GM21619 (cell line): ENCODE results near the gene C2orf81.

ENCODE experiments used
- ATAC-seq: cut with Tn5 transposase; IDR thresholded peaks from one replicate; pipeline ENCODE4 v1.9.1; 2021; ENCODE audit not compliant: unreplicated experiment

C2orf81 gene

GRCh38 chr2:74391580-74392448, 29.6 kb downstream of the C2orf81 start:
- peak; percentile 64 for ATAC-seq

DNA sequence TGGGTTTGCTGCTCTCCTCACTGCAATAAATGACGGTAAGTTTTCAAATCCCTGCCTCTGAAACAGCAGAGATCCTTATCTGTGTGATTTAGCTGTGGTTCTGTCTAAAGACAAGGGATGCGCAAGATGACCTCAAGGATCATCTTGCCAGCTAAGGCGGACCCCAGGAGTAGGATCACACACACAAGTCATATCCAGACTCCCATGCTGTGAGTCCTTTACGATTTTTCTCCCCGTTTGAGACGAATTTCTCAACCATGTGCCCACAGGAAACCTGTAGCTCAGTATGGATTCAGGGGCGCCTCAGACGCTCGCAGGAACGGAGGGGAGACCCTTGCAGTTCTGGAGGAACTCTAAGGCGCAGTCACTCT, 30.2 kb downstream of the C2orf81 start:
- peak; percentile 30 for ATAC-seq

DNA sequence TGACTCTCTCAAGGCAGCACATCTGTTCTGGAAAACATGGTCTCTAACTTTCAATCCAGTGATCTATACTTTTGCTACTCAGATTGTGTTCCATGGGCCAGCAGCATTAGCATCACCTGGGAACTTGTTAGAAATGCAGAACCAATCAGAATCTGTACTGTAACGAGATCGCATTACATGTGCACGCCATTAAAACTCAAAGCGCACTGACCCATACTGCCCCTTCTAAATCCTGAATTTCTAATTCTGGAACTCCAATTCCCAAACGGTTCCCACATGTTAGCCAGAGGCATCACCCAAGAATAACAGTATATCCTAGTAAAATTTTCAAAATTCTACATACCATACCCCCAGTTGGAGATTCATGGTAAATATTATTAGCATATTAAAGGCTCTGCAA, 30.8 kb downstream of the C2orf81 start:
- ATAC-seq, result no peak

DNA sequence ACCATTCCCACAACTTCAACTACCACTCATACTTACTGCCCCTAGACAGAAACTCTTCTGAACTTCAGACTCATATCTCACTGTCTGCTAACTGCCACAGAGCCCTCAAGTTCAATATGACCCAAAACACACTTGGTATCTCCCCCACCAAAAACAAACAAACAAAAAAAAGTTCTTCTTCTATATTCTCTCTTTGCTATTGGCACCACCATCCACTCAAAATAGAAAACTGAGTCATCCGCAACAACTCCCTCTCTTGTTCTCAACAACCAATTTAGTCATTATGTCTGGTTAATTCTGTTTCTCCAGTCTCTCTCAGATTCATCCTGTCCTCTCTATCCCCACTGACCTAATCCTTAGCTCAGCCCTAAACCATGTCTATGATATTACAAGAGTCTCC, 34.1 kb downstream of the C2orf81 start:
- no peak for ATAC-seq

DNA sequence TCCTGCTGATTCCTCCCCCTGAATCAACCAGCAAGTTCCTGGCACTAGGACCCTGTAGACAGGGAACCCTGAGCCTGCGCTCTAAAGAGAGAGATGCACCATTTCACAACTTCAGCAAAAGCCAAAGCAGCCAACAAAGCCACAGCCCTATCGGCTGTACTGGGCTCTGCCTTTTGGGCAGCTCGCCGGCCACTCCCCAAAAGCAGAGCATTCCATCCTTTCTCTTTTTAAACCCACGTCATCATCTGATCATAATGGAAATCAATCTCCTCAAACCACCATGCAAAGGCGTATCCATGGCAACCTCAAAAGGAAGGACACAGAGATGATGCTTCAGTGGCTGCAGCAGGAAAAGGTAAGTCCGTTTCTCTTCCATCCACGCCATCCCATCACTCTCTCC, 36.0 kb downstream of the C2orf81 start:
- ATAC-seq, result no peak

DNA sequence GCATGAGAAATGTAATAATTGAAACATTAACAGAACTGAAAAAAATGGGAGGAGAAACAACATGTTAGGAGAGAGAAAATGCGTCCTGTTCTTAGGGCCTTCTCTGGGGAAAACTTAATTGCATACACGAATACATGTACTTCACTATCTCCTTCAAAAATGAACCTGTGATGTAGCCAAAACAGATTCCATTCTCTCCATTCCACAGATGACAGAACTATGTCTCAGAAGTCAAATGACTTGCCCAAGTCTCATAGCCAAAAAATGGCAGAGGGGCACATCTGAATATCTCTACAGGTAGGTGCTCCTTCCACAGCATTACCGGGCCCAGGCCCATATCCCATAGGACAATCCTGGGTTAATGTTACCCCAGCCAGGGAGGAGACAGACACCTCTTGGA, 37.4 kb downstream of the C2orf81 start:
- no peak for ATAC-seq

GRCh38 chr2:74383254-74383653, 38.2 kb downstream of the C2orf81 start:
- ATAC-seq, result no peak

GRCh38 chr2:74381751-74382150, 39.7 kb downstream of the C2orf81 start:
- no peak for ATAC-seq

DNA sequence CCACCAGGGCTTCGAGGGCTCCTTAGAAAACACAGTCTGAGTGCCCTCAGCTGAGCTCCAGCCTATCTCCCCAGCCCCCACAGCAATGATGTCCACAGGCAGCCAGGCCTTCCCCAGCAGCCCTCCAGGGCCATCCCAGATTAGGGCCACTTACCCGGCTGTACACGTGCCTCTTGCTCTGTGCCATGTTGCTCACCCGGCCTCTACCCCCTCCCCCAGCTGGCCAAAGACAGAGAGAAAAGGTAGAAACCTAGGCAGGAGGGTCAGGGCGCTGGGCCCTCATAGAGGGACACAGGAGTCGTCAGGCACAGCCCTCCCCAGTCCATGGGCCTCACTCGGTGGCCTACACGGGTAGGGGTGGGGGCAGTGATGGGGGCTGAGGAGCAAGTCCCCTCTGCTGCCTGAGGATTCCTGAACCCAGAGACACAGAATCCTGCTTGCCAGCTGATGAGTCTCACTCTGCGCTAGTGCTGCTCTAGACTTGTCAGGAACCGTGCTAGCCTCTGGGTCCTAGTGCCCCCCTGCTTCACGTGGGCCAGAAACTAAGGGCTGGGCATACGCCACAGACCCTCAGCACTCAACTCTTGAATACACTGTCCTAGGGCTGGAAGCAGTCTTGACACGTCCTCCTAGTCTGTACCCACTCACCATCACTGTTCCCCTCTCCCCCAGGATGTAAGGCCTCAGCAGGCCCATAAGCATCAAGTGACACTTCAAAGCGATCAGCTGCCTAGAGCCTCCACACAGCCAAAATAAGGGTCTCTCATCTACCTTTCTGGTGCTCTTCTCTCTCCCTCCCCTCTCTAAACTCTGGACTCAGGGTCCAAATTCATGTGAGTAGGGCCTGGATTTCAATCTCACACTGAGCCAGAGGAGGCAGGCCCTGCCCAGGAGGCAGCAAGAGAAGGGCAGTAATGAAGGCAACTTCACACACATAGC, 41.3 kb downstream of the C2orf81 start, which contains the start of gene DCTN1:
TSS of gene DCTN1 (minus strand) at position 461 of the 939 bp plus-strand sequence. CDS start at position 187, 274 bp downstream.
- ATAC-seq, result no peak

GRCh38 chr2:74378007-74378406, 43.4 kb downstream of the C2orf81 start:
- ATAC-seq, result no peak

DNA sequence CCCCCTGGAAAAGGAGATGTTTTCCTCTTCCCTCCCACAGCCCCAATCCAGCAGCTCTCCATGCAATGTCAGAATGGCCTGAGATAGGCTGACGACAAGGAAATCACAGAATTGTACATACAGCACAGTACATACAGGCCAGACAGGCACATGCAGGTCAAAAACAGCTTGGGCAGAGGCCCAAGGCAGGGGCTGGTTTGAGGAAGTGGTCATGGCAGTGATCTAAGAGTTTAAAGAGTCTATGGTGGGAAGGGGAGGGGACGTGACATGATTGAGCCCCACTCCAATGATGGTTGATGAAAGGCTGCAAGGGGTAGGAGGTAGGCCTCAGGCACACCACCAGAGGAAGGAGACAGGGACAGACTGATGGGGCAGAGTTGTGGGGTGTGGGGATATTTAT, 45.6 kb downstream of the C2orf81 start:
- no peak for ATAC-seq

DNA sequence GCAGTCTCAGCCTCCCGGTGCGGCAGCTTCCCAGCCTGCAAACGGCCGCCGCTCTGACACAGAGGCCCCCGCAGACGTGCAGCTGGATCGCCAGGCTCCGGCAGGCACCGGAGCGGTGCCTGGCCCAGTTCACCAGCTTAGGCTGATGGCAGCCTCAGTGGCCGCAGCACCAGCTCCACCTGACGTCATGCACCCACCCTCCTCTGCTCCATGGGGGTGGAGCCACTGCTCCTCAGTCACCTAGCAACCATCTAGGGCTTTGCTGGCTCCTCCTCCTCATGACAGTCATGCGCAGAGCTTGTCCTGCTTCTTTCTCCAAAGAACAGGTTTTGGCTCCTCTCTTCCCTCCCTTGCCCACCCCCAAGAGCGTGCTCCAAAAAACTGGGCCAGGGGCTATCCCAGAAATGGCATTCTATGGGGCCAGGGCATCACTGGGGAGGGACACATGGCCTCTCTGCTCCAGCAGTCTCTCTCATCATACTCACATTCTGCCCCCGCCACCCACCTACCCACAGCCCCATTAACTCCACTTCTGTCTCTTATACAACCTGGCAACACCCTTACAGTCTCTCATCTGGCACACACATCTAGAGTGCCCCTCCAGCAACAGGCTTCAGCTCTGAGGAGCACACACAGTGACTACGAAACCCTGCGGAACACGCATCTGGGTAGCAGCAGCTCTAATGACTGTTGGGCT, 46.8 kb downstream of the C2orf81 start:
- ATAC-seq, result no peak

- no peak for ATAC-seq
Observed at GRCh38 chr2:74373985-74374384, 47.4 kb downstream of the C2orf81 start.

GRCh38 chr2:74373221-74373676, 48.2 kb downstream of the C2orf81 start:
- ATAC-seq, result no peak

- no peak for ATAC-seq
Observed at GRCh38 chr2:74372674-74373073, 48.7 kb downstream of the C2orf81 start.

DNA sequence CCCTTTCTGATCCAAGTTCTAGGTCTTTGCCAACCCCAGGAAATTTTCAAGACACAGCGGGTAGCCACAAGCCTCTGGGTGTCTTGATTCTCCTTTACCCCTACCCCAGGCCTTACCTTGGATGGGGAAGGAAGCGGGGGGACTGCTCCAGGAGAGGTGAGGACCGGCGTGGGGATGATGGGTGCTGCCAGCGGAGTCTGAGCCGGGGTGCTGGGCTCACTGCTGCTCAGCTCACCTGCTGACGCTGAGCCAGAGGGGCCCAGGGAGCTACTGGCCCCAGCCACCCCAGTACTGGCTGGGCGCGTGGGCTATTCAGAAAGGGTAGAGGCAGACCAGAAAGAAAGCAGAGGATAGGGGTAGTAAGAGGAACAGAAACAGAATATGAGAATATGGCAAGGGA, 50.0 kb downstream of the C2orf81 start:
- ATAC-seq, result no peak

DNA sequence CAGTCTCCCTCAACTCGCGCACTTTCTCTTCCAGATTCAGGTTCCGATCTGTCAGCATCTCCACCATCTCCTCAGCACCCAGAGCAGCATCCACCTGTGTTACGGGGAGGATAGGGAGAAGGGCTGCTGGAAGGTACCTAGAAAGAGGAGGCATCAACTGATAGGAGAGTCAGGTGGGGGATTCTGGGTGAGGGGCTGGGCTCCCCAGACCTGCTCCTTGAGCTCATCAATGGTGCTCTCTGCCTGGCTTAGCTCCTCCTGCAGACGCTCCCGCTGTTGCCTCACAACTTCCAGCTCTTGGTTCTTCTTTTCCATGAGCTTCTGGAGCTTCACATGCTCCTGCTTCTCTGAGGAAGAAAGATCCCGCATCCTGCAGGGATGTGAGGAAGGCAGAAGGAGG, 51.4 kb downstream of the C2orf81 start:
- no peak for ATAC-seq

DNA sequence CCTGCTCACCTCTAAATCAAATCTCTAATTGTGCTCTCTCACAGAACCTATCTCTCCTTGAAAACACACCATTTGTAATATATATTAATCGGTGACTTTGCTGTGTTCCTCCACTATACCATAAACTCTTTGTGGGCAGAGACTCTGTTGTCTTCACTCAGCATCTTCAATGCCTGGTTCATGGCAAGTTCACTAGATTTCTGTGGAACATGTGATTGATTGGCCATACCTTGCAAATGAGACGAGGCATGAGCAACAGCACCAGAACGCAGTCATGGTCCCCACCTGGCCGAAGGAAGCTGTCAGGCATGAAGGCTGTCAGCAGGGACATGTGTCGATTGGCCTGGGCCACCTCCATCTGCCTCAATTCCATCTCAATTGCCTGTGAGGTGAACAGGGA, 52.9 kb downstream of the C2orf81 start:
- no peak for ATAC-seq

- ATAC-seq, result no peak
Observed at GRCh38 chr2:74367789-74368188, 53.6 kb downstream of the C2orf81 start.

GRCh38 chr2:74366036-74366435, 55.4 kb downstream of the C2orf81 start:
- ATAC-seq, result no peak
